OCI-LY1 (cell line): ENCODE results near the gene RERE.
A peak's percentile ranks its signal among the peaks of the same experiment; 100 is the strongest.

ENCODE experiments used
- H2AFZ ChIP-seq: fragments of 200-600 bp; sonication (generic), shearing (Covaris generic); 2 replicates; pipeline ENCODE4 v1.6.0; 2014; ENCODE audit warnings: antibody characterized with exemption, mild to moderate bottlenecking, low read length
- H3F3A ChIP-seq: fragments of 200-600 bp; sonication (generic), shearing (Covaris generic); 2 replicates; pipeline ENCODE4 v1.6.0; 2014; ENCODE audit warnings: mild to moderate bottlenecking, antibody characterized with exemption, low read length, moderate library complexity; ENCODE audit not compliant: insufficient read depth
- H3K27ac ChIP-seq: fragments of 200-600 bp; sonication (generic); 2 replicates; pipeline ENCODE4 v1.5.1; 2014; ENCODE audit warnings: low read length, mixed run types, mild to moderate bottlenecking, low read depth; ENCODE audit not compliant: poor library complexity, severe bottlenecking
- H3K27me3 ChIP-seq: fragments of 200-600 bp; sonication (generic); 2 replicates; pipeline ENCODE4 v1.6.0; 2014; ENCODE audit warnings: antibody characterized with exemption, mild to moderate bottlenecking, low read length, moderate library complexity; ENCODE audit not compliant: insufficient read depth
- H3K36me3 ChIP-seq: fragments of 200-600 bp; sonication (generic); 2 replicates; pipeline ENCODE4 v1.6.1; 2014; ENCODE audit warnings: mild to moderate bottlenecking, antibody characterized with exemption, low read length, moderate library complexity, mixed read lengths; ENCODE audit not compliant: insufficient read depth
- H3K4me1 ChIP-seq: fragments of 200-600 bp; sonication (generic); 2 replicates; pipeline ENCODE4 v1.5.1; 2014; ENCODE audit warnings: mild to moderate bottlenecking, low read length, moderate library complexity; ENCODE audit not compliant: insufficient read depth, severe bottlenecking
- H3K4me2 ChIP-seq: fragments of 200-600 bp; sonication (generic), shearing (Covaris generic); 2 replicates; pipeline ENCODE4 v1.6.1; 2014; ENCODE audit warnings: low read length
- H3K4me3 ChIP-seq: fragments of 200-600 bp; sonication (generic); 2 replicates; pipeline ENCODE4 v1.5.1; 2014; ENCODE audit warnings: low read length, low read depth, mild to moderate bottlenecking, mixed read lengths; ENCODE audit not compliant: poor library complexity, severe bottlenecking
- H3K79me2 ChIP-seq: fragments of 200-600 bp; shearing (Covaris generic); 2 replicates; pipeline ENCODE4 v1.6.1; 2016; ENCODE audit warnings: mixed run types, low read length, mixed read lengths; ENCODE audit not compliant: insufficient read depth
- H3K9ac ChIP-seq: fragments of 200-600 bp; sonication (generic), shearing (Covaris generic); 2 replicates; pipeline ENCODE4 v1.6.1; 2014; ENCODE audit warnings: mild to moderate bottlenecking, low read length, mixed read lengths
- H3K9me2 ChIP-seq: fragments of 200-600 bp; sonication (generic), shearing (Covaris generic); 2 replicates; pipeline ENCODE4 v1.6.1; 2014; ENCODE audit warnings: low read depth, mild to moderate bottlenecking, low read length, mixed read lengths
- H3K9me3 ChIP-seq: fragments of 200-600 bp; shearing (Covaris generic); 2 replicates; pipeline ENCODE4 v1.6.1; 2014; ENCODE audit warnings: low read length, mixed read lengths
- H4K20me1 ChIP-seq: fragments of 200-600 bp; sonication (generic), shearing (Covaris generic); 2 replicates; pipeline ENCODE4 v1.6.0; 2016; ENCODE audit warnings: mild to moderate bottlenecking, low read length; ENCODE audit not compliant: insufficient read depth
- EZH2 ChIP-seq: fragments of 200-600 bp; sonication (generic), shearing (Covaris generic); IDR thresholded peaks from 2 replicates; pipeline ENCODE4 v1.8.0; 2017; ENCODE audit warnings: borderline replicate concordance, mixed run types, mild to moderate bottlenecking, antibody characterized with exemption, low read length, moderate library complexity, mixed read lengths
- TF ChIP-seq, protein P1 (sequence below): fragments of 200-600 bp; sonication (generic), shearing (Covaris generic); IDR thresholded peaks from 2 replicates; pipeline ENCODE4 v1.5.1; 2017; ENCODE audit warnings: mild to moderate bottlenecking, antibody characterized with exemption, low read length, moderate library complexity, mixed read lengths

RERE gene

GRCh38 chr1:8365661-8366362 is 451.6 kb downstream of the RERE start:
- peak overlapping the region; percentile 72 for H3K27ac ChIP-seq
- H3K79me2 ChIP-seq, result peaks cover 29% of the 10 kb centered on the region
- H3K27me3 ChIP-seq, result no peaks in the 10 kb centered on the region
- H2AFZ ChIP-seq, result no peak overlapping the region
- no peaks in the 10 kb centered on the region for H3F3A ChIP-seq
- H3K9ac ChIP-seq, result no peak overlapping the region
- no peaks in the 10 kb centered on the region for H3K9me2 ChIP-seq
- peaks cover 90% of the 10 kb centered on the region for H3K36me3 ChIP-seq
- peaks cover 18% of the 10 kb centered on the region for H3K4me1 ChIP-seq
- no peak overlapping the region for H3K4me2 ChIP-seq
- H4K20me1 ChIP-seq, result no peaks in the 10 kb centered on the region
- H3K4me3 ChIP-seq, result no peak overlapping the region
- TF ChIP-seq, protein P1, sequence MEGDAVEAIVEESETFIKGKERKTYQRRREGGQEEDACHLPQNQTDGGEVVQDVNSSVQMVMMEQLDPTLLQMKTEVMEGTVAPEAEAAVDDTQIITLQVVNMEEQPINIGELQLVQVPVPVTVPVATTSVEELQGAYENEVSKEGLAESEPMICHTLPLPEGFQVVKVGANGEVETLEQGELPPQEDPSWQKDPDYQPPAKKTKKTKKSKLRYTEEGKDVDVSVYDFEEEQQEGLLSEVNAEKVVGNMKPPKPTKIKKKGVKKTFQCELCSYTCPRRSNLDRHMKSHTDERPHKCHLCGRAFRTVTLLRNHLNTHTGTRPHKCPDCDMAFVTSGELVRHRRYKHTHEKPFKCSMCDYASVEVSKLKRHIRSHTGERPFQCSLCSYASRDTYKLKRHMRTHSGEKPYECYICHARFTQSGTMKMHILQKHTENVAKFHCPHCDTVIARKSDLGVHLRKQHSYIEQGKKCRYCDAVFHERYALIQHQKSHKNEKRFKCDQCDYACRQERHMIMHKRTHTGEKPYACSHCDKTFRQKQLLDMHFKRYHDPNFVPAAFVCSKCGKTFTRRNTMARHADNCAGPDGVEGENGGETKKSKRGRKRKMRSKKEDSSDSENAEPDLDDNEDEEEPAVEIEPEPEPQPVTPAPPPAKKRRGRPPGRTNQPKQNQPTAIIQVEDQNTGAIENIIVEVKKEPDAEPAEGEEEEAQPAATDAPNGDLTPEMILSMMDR, result no peak
- TF ChIP-seq EZH2, result no peak
- H3K9me3 ChIP-seq, result no peaks in the 10 kb centered on the region

GRCh38 chr1:8364528-8365442 is 452.7 kb downstream of the RERE start:
- H3K9me2 ChIP-seq, result no peaks in the 10 kb centered on the region
- TF ChIP-seq EZH2, result no peak
- TF ChIP-seq, protein P1, result no peak
- no peaks in the 10 kb centered on the region for H4K20me1 ChIP-seq
- H3K36me3 ChIP-seq, result peaks cover 88% of the 10 kb centered on the region
- peaks cover 19% of the 10 kb centered on the region for H3K79me2 ChIP-seq
- no peaks in the 10 kb centered on the region for H3F3A ChIP-seq
- no peak overlapping the region for H3K4me3 ChIP-seq
- H2AFZ ChIP-seq, result no peak overlapping the region
- H3K27me3 ChIP-seq, result no peaks in the 10 kb centered on the region
- H3K27ac ChIP-seq, result no peak overlapping the region
- H3K9me3 ChIP-seq, result no peaks in the 10 kb centered on the region
- peaks cover 18% of the 10 kb centered on the region for H3K4me1 ChIP-seq
- no peak overlapping the region for H3K4me2 ChIP-seq
- no peak overlapping the region for H3K9ac ChIP-seq

DNA sequence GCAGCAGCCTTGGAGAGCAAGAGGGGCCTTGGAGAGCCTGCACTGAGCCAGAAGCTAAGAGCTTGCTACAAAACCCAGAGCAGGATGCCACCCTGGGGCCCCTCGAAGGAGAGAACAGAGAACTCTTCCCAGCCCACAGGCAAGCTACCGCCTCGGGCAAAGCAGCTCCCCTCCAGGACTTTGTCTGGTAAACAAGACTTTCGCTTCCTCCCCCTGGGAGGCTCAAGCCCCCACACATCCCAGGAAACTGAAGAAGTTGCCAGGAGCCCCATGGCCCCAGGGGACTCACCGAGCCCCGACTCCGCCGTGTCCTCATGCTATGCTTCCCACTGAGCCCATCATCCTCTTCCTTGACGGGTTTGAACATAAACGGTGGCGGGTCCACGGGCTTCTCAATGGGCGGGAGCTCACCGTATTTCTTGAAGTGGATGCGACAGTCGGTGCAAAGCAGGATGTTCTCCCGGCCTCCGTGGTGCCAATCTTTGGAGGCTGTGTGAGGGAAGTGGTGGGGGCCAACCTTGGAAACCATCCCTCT is 453.6 kb downstream of the RERE start:
- Histone ChIP-seq H4K20me1 (no peaks in the 10 kb centered on the region), H3F3A (no peaks in the 10 kb centered on the region), H3K36me3 (peaks cover 94% of the 10 kb centered on the region), H3K9me2 (no peaks in the 10 kb centered on the region), H3K9ac (no peak overlapping the region), H2AFZ (no peak overlapping the region), H3K4me1 (peaks cover 18% of the 10 kb centered on the region), H3K79me2 (peaks cover 12% of the 10 kb centered on the region), H3K9me3 (no peaks in the 10 kb centered on the region), H3K4me2 (no peak overlapping the region), H3K27me3 (no peaks in the 10 kb centered on the region), H3K27ac (no peak overlapping the region), H3K4me3 (no peak overlapping the region)
- TF ChIP-seq, protein P1, result no peak
- TF ChIP-seq EZH2, result no peak
